MM.1S (cell line): ENCODE results near the gene PXN.

Source experiments
- CTCF ChIP-seq: fragments of 300-600 bp; sonication (generic); IDR thresholded peaks from 2 replicates; pipeline ENCODE4 v1.5.1; 2016; ENCODE audit warnings: antibody characterized with exemption, low read length, mixed read lengths
- EZH2 ChIP-seq: fragments of 300-600 bp; sonication (generic); optimal IDR thresholded peaks from 2 replicates; pipeline ENCODE3; 2017; ENCODE audit warnings: low read depth, mild to moderate bottlenecking, antibody characterized with exemption, low read length, mixed read lengths
- EZH2phosphoT487 ChIP-seq: fragments of 300-600 bp; sonication (generic); IDR thresholded peaks from 2 replicates; pipeline ENCODE4 v1.6.1; 2018; ENCODE audit warnings: antibody characterized with exemption, low read length

DNA sequence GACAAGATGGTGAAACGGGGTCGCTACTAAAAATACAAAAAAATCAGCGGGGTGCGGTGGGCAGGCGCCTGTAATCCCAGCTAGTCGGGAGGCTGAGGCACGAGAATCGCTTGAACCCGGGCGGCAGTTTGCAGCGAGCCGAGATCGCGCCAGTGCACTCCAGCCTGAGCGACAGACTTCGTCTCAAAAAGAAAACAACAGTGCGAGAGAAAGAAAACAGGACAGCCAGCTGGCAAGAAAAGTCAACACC is 26.8 kb upstream of the PXN start:
- TF ChIP-seq CTCF: no peak
- no peak for TF ChIP-seq EZH2
- TF ChIP-seq EZH2phosphoT487: no peak
